Astrocyte of the spinal cord (primary cell): ENCODE measurements around the gene TCF7L2.
A peak's percentile ranks its signal among the peaks of the same experiment; 100 is the strongest.

Experiments
- DNase-seq: peaks from one replicate; pipeline ENCODE4 v3.0.0; 2011; ENCODE audit warnings: low read depth, low spot score
- H3K4me3 ChIP-seq: 2 replicates; pipeline ENCODE4 v1.5.1; 2011; ENCODE audit warnings: low read depth, mild to moderate bottlenecking, low read length, moderate library complexity
- in situ Hi-C: cut with HindIII; loops from 2 replicates; pipeline ENCODE4 v1.10.0; 2017; ENCODE audit warnings: low sequenced_read_pairs
- TF ChIP-seq, protein P1 (sequence below): IDR thresholded peaks from 2 replicates; pipeline ENCODE4 v1.5.1; 2012; ENCODE audit warnings: low read depth, mild to moderate bottlenecking, low read length, inconsistent platforms

The TCF7L2 gene

DNA sequence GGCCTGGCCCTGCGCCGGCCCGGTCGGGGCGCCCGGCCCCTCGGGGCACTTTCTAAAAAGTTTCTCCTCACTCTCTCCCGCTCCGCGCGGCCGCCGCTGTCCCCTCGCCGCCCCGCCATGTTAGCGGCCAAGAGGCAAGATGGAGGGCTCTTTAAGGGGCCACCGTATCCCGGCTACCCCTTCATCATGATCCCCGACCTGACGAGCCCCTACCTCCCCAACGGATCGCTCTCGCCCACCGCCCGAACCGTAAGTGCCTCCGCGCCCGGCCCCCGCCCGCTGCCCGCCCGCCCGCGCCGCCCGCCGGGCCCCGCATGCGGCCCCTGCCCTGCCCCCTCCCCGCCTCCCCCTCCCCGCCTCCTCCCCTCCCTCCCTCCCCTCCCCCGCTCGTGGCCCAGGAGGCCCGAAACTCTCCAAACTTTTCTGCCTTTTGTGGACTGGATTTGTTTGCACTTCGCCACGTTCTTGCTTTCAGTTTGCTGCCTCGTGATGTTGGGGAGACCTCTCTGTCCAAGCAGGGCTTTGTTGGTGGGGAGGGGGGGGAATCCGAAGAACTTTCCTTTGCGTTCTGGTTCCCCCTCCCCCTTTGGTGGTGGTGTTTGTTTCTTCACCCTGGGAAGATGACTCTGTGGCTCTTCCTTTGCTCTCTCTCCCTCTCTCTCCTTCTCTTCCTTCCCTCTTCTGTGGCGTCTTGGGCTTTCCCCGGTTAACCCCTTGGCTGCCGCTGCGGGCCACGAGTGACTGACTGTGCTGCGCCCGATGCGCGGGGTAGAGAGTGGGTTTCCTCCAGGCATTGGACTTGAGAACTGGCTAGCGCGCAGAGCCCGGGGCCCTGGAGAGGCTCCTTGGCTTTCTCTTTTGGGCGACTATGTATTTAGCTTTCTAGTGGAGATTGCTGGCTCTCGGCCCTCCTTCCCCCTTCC lies 1.6 kb downstream of the TCF7L2 start:
- DNase-seq = peak; percentile 84
- H3K4me3 ChIP-seq = peak overlapping the region; percentile 87
- in situ Hi-C loops = no loop called here
- TF ChIP-seq, protein P1, sequence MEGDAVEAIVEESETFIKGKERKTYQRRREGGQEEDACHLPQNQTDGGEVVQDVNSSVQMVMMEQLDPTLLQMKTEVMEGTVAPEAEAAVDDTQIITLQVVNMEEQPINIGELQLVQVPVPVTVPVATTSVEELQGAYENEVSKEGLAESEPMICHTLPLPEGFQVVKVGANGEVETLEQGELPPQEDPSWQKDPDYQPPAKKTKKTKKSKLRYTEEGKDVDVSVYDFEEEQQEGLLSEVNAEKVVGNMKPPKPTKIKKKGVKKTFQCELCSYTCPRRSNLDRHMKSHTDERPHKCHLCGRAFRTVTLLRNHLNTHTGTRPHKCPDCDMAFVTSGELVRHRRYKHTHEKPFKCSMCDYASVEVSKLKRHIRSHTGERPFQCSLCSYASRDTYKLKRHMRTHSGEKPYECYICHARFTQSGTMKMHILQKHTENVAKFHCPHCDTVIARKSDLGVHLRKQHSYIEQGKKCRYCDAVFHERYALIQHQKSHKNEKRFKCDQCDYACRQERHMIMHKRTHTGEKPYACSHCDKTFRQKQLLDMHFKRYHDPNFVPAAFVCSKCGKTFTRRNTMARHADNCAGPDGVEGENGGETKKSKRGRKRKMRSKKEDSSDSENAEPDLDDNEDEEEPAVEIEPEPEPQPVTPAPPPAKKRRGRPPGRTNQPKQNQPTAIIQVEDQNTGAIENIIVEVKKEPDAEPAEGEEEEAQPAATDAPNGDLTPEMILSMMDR = no peak

DNA sequence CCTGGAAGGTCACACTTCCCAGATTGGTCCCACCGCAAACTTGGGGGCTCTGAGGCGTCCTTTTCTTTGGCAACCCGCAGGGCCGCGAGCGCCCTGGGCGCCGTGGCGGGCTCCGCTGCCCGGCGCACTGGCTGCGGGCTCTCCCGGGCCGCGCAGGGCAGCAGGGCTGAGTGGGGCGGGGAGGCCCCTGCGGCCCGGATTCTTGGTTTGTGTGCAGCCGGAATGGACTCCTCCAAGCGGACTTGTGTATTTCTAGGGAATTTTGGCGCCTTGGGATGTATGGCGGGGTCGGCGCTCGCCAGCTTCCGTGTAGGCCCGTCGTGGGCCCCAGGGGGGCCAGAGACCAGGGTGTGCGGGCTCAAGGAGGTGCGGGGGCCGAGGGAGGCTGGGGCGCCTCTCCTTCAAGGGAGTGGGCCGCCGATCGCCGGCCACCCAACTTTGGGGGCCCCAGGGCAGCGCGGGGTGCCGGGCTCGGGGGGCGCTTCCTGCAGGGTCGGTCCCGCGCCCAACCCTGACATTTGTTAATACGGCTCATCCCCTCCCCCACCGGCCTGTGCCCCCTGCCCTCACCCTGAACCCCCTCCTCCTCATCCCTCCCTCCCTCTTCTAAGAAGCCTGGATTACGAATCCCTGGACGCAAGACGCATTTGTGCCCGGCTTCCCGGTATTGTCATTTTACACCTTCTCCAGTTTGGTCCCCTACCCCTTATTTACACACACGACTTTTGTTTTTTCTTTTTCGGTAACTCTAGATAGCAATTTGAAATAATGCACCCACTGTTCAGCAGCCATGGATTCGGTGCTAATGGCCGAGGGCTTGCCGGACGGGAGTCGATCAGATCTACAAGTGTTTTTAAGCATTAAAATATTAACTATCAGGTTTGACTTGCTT lies 2.5 kb downstream of the TCF7L2 start:
- peak; percentile 23 for DNase-seq
- in situ Hi-C loops = no loop called here
- peak overlapping the region; percentile 87 for H3K4me3 ChIP-seq
- TF ChIP-seq, protein P1 = no peak

DNA sequence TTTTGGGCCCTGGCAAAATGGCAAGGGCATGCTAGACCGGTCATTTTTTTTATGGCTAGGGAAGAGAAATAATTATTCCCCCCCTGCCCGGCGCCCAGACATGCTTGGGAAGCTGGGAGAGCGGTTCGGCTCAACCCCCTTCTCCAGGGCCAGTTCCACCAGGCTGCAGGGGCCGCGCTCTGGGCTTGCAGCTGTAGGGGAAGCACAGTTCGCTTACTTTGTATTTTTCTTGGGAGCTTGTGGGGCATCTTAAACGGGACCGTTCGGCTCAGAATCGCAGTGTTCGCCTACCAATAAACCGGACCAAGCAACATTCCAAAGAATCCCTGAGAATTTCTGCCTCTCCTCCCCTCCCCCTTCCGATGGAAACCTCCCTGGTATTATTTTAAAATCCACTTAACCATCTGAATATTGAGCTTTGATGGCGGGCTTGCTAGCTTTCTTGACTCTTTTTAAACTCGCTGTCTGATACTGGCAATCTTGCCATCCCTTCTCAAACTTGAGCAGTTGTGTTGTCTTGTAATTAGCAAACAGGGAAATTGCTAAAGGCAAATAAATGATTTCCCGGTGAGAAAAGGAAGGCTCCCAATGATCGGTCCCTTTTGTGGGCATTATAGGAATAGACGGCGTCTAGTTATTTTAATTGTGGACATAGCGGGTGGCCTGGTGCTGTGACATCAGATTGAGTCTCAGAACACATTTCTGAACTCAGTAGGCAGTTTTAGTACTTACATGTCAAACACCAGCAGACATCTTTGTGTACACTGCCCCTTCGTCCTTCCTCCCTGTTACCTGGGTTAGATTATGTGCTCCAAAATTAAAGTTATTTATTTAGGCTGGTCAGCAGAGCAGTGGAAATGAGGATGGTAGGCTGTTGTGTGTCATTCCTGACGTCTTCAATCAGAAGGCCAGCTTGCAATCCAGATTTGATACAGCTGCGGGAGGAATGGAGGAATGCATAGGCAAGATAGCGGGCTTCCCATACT lies 3.4 kb downstream of the TCF7L2 start:
- TF ChIP-seq, protein P1 = no peak
- peak overlapping the region; percentile 87 for H3K4me3 ChIP-seq
- DNase-seq = peak; percentile 52
- in situ Hi-C loops = no loop called here

DNA sequence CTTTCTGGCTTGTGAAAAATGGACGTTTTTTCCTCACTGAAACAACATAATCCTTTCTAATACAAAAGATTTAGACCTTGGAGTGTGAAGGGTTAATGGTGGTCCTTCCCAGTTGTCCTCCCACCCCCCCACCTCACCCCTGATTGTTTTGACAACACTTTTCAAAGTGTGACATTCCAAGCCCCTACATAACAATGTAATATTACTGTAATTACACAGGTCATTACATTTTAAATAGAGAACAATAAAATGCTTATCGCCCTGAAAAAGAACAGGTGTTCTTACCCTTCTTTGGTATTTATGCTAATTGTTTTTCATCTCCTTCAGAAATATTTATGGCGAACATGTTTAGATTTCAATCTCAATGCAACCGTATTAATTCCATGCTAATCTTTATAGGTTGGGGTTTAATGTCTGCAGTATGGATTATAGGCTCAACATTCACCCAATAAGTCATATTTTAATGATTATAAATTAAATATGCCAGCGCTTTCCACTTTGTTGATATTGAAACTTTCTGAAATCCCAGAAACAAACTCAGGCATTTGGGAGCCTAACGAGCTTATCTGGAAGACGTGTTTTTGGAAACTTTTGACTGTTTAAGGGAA lies 5.0 kb downstream of the TCF7L2 start:
- TF ChIP-seq, protein P1 = no peak
- in situ Hi-C loops = no loop called here
- DNase-seq = peak; percentile 29
- H3K4me3 ChIP-seq = peak overlapping the region; percentile 16

DNA sequence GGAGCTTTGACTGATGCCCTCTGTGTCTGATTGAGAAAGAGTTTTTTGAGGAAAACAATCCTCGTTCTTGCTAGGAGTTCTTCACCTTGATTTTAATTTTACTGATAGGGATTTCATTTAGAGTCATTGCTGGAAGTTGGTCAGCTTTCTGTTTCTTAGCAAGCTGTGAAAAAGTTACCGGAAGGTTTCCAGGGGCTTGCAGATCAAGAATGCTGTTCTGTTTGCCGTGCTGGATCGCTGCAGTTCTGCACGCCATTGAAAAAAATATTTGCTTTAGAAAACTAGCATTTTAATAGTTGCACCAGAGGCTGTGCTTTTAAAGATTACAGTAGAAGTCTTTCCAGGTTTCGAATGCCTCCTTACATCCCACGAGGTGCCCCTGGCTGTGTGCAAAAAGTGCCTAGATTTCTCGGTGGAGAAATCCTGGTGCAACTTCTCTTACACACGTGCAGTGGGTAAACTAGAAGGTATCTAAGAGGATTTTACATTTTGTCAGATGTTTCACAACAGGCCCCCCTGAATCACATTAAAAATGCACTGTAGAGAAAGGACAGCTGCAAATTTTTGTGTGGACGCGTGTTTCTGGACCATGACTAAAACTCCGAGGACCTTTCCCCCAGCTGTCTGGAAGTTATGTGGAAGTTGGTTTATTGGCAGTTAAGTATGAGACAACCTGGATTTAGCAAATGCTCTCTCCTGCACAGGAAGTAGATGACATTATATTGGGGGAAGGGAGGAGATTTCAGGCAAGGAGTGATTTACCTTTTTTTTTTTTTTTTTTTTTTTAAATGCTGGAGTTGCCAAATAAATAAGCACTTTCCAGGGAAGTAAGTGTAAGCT lies 5.8 kb downstream of the TCF7L2 start:
- peak; percentile 74 for DNase-seq
- TF ChIP-seq, protein P1 = no peak
- in situ Hi-C loops = no loop called here
- H3K4me3 ChIP-seq = peak overlapping the region; percentile 16
